ENCODE measurements around the gene IRF2BP1.

Gene IRF2BP1

GRCh38 chr19:45901432-45901911 is 15.5 kb upstream of the IRF2BP1 start:
- TF ChIP-seq REST (IDR thresholded peaks at IDR 0.05; ENCODE audit: insufficient read depth in 1 of 2, low read depth in 2 of 2, low read length in 2 of 2) = no peak
- TF ChIP-seq POLR2AphosphoS5 (IDR thresholded peaks at IDR 0.05; ENCODE audit: low read depth, low read length) = no peak
- TF ChIP-seq FOXP2 (optimal IDR thresholded peaks at IDR 0.05; ENCODE audit: borderline replicate concordance, extremely low read depth, extremely low read length, insufficient read depth) = no peak
- TF ChIP-seq TAF1 (IDR thresholded peaks at IDR 0.05; ENCODE audit: borderline replicate concordance, insufficient read depth, low read length) = no peak
- TF ChIP-seq SIN3A (IDR thresholded peaks at IDR 0.05; ENCODE audit: borderline replicate concordance, insufficient read depth, low read length) = no peak

DNA sequence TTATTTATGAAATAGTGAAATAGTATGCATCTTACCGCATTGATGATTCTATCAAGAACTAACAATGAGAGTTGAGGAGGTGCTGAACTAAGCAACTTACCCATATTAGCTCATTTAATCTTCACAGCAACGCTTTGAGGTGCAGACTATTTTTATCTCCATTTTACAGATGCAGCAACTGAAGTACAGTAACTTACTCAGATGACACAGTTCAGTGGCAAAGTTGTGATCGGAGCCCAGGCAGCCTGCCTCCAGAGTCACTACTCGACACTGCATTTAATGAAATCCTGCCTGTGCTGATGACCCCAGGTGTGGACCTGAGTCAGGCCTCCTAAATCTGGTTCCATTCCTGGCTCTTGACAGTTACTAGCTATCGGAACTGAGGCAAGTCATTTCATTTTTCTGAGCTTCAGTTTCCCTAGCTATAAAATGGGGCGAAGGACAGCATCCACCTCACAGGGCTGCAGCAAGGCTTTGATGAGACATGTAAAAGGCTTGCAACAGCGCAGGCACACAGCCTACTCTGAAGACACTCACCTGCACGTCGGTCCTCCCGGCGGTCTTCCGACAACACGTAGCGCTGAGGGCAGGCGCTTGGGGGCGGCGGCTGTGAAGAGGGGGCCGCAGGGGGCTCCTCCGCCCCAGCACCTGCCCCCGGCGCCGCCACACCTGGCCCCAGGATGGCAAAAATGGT is 14.9 kb upstream of the IRF2BP1 start:
- no peak for TF ChIP-seq POLR2AphosphoS5 (IDR thresholded peaks at IDR 0.05; ENCODE audit: low read depth, low read length)
- no peak for TF ChIP-seq TAF1 (IDR thresholded peaks at IDR 0.05; ENCODE audit: borderline replicate concordance, insufficient read depth, low read length)
- TF ChIP-seq FOXP2 (optimal IDR thresholded peaks at IDR 0.05; ENCODE audit: borderline replicate concordance, extremely low read depth, extremely low read length, insufficient read depth) = no peak
- TF ChIP-seq REST (IDR thresholded peaks at IDR 0.05; ENCODE audit: insufficient read depth in 1 of 2, low read depth in 2 of 2, low read length in 2 of 2) = no peak
- TF ChIP-seq SIN3A (IDR thresholded peaks at IDR 0.05; ENCODE audit: borderline replicate concordance, insufficient read depth, low read length) = no peak

DNA sequence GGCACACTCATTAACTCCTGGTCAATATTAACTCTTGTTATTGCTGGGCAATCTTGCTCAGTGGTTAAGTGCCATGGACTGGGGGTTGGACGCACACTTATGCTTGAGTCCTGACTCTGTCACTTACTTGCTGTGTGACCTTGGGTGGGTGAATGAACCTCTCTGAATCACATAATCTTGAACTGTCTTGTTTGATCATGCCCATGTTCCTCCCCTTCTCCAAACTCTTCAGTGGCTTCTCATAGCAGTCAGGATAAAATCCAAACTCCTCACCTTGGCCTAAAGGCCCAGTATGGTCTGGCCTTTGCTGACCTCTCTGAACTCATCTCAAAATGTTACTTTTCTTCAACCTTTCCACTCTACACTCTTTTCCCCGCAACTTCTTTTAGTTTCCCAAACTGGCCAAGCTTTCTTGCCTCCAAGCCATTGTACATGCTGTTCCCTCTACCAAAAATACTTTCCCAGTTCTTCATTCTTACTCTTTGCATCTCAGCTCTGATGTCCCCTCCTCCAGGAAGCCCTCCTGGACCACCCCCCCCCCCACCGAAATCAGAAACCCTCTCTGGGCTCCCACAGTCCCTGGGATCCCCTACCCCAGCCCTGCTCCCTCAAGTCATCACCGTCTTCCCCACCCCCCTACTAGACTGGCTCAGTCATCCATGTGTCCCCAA is 14.1 kb upstream of the IRF2BP1 start:
- TF ChIP-seq REST (IDR thresholded peaks at IDR 0.05; ENCODE audit: insufficient read depth in 1 of 2, low read depth in 2 of 2, low read length in 2 of 2) (no peak), POLR2AphosphoS5 (IDR thresholded peaks at IDR 0.05; ENCODE audit: low read depth, low read length) (no peak), TAF1 (IDR thresholded peaks at IDR 0.05; ENCODE audit: borderline replicate concordance, insufficient read depth, low read length) (no peak), FOXP2 (optimal IDR thresholded peaks at IDR 0.05; ENCODE audit: borderline replicate concordance, extremely low read depth, extremely low read length, insufficient read depth) (no peak), SIN3A (IDR thresholded peaks at IDR 0.05; ENCODE audit: borderline replicate concordance, insufficient read depth, low read length) (no peak)

GRCh38 chr19:45899253-45899652 is 13.3 kb upstream of the IRF2BP1 start:
- TF ChIP-seq REST (IDR thresholded peaks at IDR 0.05; ENCODE audit: insufficient read depth in 1 of 2, low read depth in 2 of 2, low read length in 2 of 2) (no peak), TAF1 (IDR thresholded peaks at IDR 0.05; ENCODE audit: borderline replicate concordance, insufficient read depth, low read length) (no peak), POLR2AphosphoS5 (IDR thresholded peaks at IDR 0.05; ENCODE audit: low read depth, low read length) (no peak), SIN3A (IDR thresholded peaks at IDR 0.05; ENCODE audit: borderline replicate concordance, insufficient read depth, low read length) (no peak), FOXP2 (optimal IDR thresholded peaks at IDR 0.05; ENCODE audit: borderline replicate concordance, extremely low read depth, extremely low read length, insufficient read depth) (no peak)
